ENCODE results near the gene KANK2. TPM values are rescaled to one million over a fixed set of nuclear protein-coding genes. Genes with fewer than 3 reads are reported as not detected.

Gene KANK2
- total and polyA plus RNA-seq, 2 of the 13 experiments (the other 11 are each of a cell fraction or from before 2014, with no cell fraction given) = 5.7 to 12.9 TPM

GRCh38 chr19:11130824-11131455, 66.4 kb downstream of the KANK2 start (continued):
- TF ChIP-seq ZBTB46 (CRISPR knock-in tag; IDR thresholded peaks at IDR 0.05; ENCODE audit: borderline replicate concordance) (no peak), ERF (CRISPR knock-in tag; IDR thresholded peaks at IDR 0.05) (0 out of 2 replicates have a peak, but pooled peaks have one; percentile 54), MYPOP (CRISPR knock-in tag; IDR thresholded peaks at IDR 0.05) (0 out of 2 replicates have a peak, but pooled peaks have one; percentile 27), ZNF331 (CRISPR knock-in tag; IDR thresholded peaks at IDR 0.05) (peak; percentile 84), ZNF549 (CRISPR knock-in tag; IDR thresholded peaks at IDR 0.05) (no peak), ZSCAN5A (CRISPR knock-in tag; IDR thresholded peaks at IDR 0.05; ENCODE audit: borderline replicate concordance) (no peak), ZSCAN9 (CRISPR knock-in tag; IDR thresholded peaks at IDR 0.05; ENCODE audit: borderline replicate concordance) (no peak), ZNF354B (CRISPR knock-in tag; IDR thresholded peaks at IDR 0.05) (no peak), ZBTB2 (CRISPR knock-in tag; IDR thresholded peaks at IDR 0.05; ENCODE audit: low read depth) (peak; percentile 58), ZNF768 (CRISPR knock-in tag; IDR thresholded peaks at IDR 0.05) (peak; percentile 87), ZFP37 (CRISPR knock-in tag; IDR thresholded peaks at IDR 0.05; ENCODE audit: borderline replicate concordance) (no peak), HOXA9 (CRISPR knock-in tag; IDR thresholded peaks at IDR 0.05; ENCODE audit: borderline replicate concordance) (no peak), SMC3 (IDR thresholded peaks at IDR 0.05; ENCODE audit: low read length) (peak; percentile 72), MBD4 (IDR thresholded peaks at IDR 0.05; ENCODE audit: borderline replicate concordance, low read length) (no peak), GABPB1 (CRISPR knock-in tag; IDR thresholded peaks at IDR 0.05) (no peak; the same call in 1 of the 2 replicates), ZNF557 (CRISPR knock-in tag; IDR thresholded peaks at IDR 0.05) (no peak), DMTF1 (CRISPR knock-in tag; IDR thresholded peaks at IDR 0.05) (no peak), ZNF883 (CRISPR knock-in tag; IDR thresholded peaks at IDR 0.05; ENCODE audit: not compliant biosample characterization) (peak; percentile 69), ZNF562 (CRISPR knock-in tag; IDR thresholded peaks at IDR 0.05; ENCODE audit: borderline replicate concordance) (no peak), HHEX (CRISPR knock-in tag; IDR thresholded peaks at IDR 0.05) (no peak), ZNF180 (CRISPR knock-in tag; IDR thresholded peaks at IDR 0.05; ENCODE audit: borderline replicate concordance, low read depth) (no peak)

Data from HepG2 (cell line).